T47D (cell line): ENCODE data around the gene PRR7.

ENCODE experiments used
- DNase-seq, 2 experiments: peaks; one replicate each; pipeline versions ENCODE4 v3.0.0 to v3.0.0-alpha.2; 2011 to 2012; ENCODE audit warnings: low read depth in 1 of 2, low spot score in 1 of 2
- JUND ChIP-seq: IDR thresholded peaks from 2 replicates; pipeline ENCODE4 v1.6.1; 2012; ENCODE audit warnings: low read depth
- in situ Hi-C: cut with HindIII; loops from 2 replicates; pipeline ENCODE4 v1.10.0; 2016; ENCODE audit warnings: low sequenced_read_pairs, low pct_unique_long_range_greater_than_20kb

The PRR7 gene

GRCh38 chr5:177454397-177455035 is 7.9 kb downstream of the PRR7 start:
- in situ Hi-C loops, result no loop called here
- DNase-seq, result peak; percentile 93 to 100
- TF ChIP-seq JUND, result no peak; the same call in 1 of the 2 replicates

- DNase-seq, result peak; percentile 82 to 87
- in situ Hi-C loops, result no loop called here
- TF ChIP-seq JUND, result no peak
Measured at GRCh38 chr5:177455036-177455660, 8.5 kb downstream of the PRR7 start.

GRCh38 chr5:177455661-177456590 is 9.3 kb downstream of the PRR7 start:
- in situ Hi-C loops, result no loop called here
- DNase-seq, result peak; percentile 92 to 98
- no peak for TF ChIP-seq JUND

- in situ Hi-C loops, result no loop called here
- no peak for TF ChIP-seq JUND
- DNase-seq, result no peak
Measured at GRCh38 chr5:177456591-177456964, 10.0 kb downstream of the PRR7 start.

- peak; percentile 97 to 98 for DNase-seq
- TF ChIP-seq JUND, result no peak
- in situ Hi-C loops, result no loop called here
Measured at GRCh38 chr5:177456976-177457851, 10.6 kb downstream of the PRR7 start.

- in situ Hi-C loops, result no loop called here
- DNase-seq, result no peak
- TF ChIP-seq JUND, result no peak
Measured at GRCh38 chr5:177457852-177458681, 11.5 kb downstream of the PRR7 start.

GRCh38 chr5:177458912-177459350 is 12.3 kb downstream of the PRR7 start:
- DNase-seq, result peak in 1 of 2 experiments; percentile 44
- TF ChIP-seq JUND, result no peak
- in situ Hi-C loops, result no loop called here

GRCh38 chr5:177459357-177459756 is 12.7 kb downstream of the PRR7 start:
- no peak for DNase-seq
- no peak for TF ChIP-seq JUND
- in situ Hi-C loops, result no loop called here

GRCh38 chr5:177459819-177460628 is 13.4 kb downstream of the PRR7 start:
- no peak for TF ChIP-seq JUND

GRCh38 chr5:177462021-177462670 is 15.5 kb downstream of the PRR7 start:
- no peak for TF ChIP-seq JUND
- in situ Hi-C loops, result no loop called here
- no peak for DNase-seq

More at GRCh38 chr5:177459819-177460628, 13.4 kb downstream of the PRR7 start:
- no peak for DNase-seq
- in situ Hi-C loops, result no loop called here
